Fibroblast of pulmonary artery (primary cell): Measurements from ENCODE around the gene MEGF6.

Source experiments
- DNase-seq: peaks from one replicate; pipeline ENCODE4 v3.0.0-alpha.2; 2010; ENCODE audit warnings: low read depth
- H3K4me3 ChIP-seq: replicated peaks from 2 replicates; pipeline ENCODE4 v1.5.1; 2011; ENCODE audit warnings: low read depth, mild to moderate bottlenecking, control low read depth, low read length, moderate library complexity
- CTCF ChIP-seq: IDR thresholded peaks from 2 replicates; pipeline ENCODE4 v1.5.1; 2011; ENCODE audit warnings: mild to moderate bottlenecking, control low read depth, low read length, inconsistent platforms; ENCODE audit errors: missing control alignments

The MEGF6 gene

DNA sequence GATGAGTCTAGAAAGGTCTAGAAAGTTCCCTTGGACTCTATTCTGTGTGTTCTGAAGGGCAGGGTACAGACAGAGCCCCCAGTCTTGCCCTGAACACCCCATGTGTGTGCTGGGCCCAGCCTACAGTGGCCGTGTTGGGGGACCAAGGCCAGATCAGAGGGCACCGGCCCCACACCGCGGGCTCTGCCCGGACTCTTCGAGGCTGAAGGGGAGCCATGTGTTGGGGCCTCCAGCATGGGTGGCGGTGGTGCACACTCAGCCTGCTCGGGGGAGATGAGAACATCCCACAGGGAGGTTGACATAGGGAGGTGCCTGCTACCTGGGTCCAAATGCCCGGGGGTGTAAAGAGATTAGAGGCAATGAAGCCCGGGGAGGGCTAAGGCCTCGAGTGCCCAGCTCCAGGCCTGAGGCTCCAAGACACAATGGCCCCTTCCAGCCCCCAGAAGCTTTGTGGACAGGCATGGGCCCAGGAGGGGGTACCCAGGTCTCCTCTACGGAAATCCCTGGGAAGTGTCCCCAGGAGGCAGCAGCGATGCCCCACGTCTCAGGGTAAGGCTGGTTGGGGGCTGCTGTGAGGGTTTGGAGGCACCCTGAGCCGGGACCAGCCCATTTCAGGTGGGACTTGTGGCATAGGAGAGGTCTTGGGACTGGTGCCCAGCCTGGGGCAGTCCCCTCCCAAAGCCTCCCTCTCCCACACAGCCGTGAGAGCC lies 144.8 kb downstream of the MEGF6 start:
- TF ChIP-seq CTCF: no peak
- H3K4me3 ChIP-seq: no peak overlapping the region
- DNase-seq: no peak

- no peak overlapping the region for H3K4me3 ChIP-seq
- no peak for TF ChIP-seq CTCF
- DNase-seq: no peak
Observed at GRCh38 chr1:3465935-3466321, 145.4 kb downstream of the MEGF6 start.

- DNase-seq: no peak
- no peak for TF ChIP-seq CTCF
- no peak overlapping the region for H3K4me3 ChIP-seq
Observed at GRCh38 chr1:3465091-3465934, 146.0 kb downstream of the MEGF6 start.

DNA sequence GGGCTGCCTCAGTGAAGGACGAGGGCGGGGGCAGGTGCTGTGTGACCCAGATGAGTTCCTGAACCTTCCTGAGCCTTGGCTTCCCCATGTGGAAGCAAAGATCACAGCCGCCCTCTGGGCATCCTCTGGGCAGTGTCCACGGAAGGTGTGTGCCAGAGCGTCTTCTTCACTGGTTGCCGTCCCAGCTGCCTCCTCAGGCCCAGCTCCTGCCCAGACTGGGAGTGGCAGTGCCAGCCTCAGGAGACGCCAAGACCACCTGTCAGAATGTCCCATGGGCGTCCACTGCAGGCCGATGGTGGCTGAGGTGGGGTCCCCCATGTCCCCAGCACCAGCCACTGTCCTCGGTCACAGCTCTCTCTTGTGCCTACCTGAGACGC lies 146.7 kb downstream of the MEGF6 start:
- no peak overlapping the region for H3K4me3 ChIP-seq
- no peak for TF ChIP-seq CTCF
- DNase-seq: no peak

DNA sequence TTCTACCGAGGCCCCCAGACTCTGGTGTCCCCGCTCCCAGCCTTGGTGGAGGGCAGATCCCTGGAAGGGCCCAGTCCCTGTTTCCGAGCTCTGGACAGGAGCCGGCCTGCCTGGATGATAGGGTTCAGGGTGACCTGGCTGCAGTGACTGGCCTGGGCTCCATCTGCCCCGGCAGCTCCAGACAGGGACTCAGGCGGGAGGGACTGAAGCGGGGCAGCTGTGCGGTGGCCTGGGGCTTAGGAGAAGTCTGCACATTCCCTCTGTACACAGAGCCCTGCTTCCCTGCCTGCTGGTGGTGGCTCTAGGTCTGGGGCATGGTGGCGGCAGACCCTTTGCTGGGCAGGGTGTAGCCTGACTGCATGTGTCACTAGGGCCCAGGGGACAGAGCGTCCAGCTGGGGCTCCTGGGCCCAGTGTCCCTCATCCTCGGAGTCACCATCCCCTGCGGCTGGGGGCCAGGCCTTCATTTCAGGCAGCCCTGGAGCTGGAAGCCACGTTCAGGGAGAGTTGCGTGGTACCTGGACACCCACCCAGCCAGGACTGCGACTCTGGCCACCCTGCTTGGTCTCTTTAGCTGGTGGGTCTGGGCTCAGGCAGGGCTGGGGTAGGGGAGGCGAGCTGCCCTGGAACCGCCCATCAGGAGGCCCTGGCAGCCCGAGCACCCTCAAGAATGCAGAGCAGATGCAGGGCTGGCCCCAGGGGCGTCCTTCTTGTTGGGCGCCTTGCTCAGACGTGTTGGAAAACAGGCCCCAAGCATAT lies 147.2 kb downstream of the MEGF6 start:
- DNase-seq: no peak
- H3K4me3 ChIP-seq: no peak overlapping the region
- no peak for TF ChIP-seq CTCF

DNA sequence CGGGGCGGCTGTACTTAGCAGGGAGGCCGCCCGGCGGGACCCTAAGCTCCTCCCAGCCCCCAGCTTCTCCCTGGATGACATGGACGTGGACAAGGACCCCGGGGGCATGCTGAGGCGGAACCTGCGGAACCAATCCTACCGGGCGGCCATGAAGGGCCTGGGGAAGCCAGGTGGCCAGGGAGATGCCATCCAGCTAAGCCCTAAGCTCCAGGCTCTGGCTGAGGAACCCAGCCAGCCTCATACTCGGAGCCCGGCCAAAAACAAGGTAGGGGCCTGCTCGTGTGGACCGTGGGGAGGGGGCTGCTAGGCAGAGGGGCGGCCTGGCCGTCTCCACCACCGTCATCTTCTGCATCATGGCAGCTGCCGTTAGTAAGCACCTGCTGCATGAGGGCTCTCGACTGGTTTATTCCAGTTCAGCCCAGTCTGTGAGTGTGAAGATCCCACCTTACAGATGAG lies 147.9 kb downstream of the MEGF6 start:
- TF ChIP-seq CTCF: no peak
- DNase-seq: no peak
- H3K4me3 ChIP-seq: no peak overlapping the region
